Measurements from ENCODE around the gene OASL. TPM values are rescaled to one million over a fixed set of nuclear protein-coding genes. Genes with fewer than 3 reads are reported as not detected.
"Not testable (repeated sequence)": the region's sequence is repeated elsewhere in the genome, so short reads cannot be mapped to it uniquely, and the experiment has no call there.

The OASL gene
- total RNA-seq, 2 donors from 2014 or later = 0.14 to 0.91 TPM

DNA sequence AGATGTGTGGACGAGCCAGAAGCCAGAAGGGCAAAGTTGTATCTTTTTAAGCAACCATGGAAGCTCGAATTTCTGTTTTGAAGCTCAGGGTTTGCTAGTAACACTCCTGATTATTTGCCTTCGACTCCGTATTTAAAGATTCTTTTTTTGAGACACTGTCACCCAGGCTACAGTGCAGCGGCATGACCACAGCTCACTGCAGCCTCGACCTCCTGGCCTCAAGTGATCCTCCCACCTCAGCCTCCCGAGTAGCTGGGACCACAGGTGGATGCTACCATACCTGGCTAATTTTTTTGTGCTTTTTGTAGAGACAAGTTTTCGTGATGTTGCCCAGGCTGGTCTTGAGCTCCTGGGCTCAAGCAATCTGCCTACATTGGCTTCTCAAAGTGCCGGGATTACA, 18.7 kb upstream of the OASL start:
- Histone ChIP-seq H3K27me3 (replicated peaks; ENCODE audit: insufficient read depth) (no peaks in the 10 kb centered on the region), H3K4me1 (replicated peaks) (no peaks in the 10 kb centered on the region), H3K27ac (no peak overlapping the region), H3K9me3 (no peaks in the 10 kb centered on the region), H3K36me3 (no peaks in the 10 kb centered on the region), H3K4me3 (no peak overlapping the region)
- no peak for DNase-seq (ENCODE audit: low spot score)
- intact Hi-C loops (cut with DNase I) = no loop called here
- TF ChIP-seq POLR2AphosphoS5 (IDR thresholded peaks at IDR 0.05) = no peak
- TF ChIP-seq, protein P1, sequence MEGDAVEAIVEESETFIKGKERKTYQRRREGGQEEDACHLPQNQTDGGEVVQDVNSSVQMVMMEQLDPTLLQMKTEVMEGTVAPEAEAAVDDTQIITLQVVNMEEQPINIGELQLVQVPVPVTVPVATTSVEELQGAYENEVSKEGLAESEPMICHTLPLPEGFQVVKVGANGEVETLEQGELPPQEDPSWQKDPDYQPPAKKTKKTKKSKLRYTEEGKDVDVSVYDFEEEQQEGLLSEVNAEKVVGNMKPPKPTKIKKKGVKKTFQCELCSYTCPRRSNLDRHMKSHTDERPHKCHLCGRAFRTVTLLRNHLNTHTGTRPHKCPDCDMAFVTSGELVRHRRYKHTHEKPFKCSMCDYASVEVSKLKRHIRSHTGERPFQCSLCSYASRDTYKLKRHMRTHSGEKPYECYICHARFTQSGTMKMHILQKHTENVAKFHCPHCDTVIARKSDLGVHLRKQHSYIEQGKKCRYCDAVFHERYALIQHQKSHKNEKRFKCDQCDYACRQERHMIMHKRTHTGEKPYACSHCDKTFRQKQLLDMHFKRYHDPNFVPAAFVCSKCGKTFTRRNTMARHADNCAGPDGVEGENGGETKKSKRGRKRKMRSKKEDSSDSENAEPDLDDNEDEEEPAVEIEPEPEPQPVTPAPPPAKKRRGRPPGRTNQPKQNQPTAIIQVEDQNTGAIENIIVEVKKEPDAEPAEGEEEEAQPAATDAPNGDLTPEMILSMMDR (IDR thresholded peaks at IDR 0.05) = no peak
- TF ChIP-seq POLR2A (IDR thresholded peaks at IDR 0.05) = no peak
- WGBS = 74% methylated on average over 9 of the region's 9 CpGs

DNA sequence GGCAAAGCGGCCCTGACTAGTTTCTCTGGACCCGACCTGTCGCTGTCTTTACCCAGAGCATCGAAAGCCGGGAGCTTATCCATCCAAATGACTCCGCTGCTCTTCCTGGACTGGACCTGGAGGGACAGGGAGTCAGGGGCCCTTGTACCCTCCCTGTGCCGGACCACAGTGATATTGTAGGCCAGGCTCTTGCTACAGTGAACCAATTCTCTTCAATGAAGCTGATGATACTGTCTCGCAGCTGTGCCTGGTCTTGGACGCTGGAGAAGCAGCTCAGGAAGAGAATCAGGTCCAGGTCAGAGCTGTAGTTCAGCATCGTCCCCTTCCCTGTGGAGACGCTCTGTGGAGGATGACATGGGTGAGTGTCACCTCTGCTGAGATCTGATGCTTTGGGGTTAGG, 14.7 kb upstream of the OASL start:
- intact Hi-C loops (cut with DNase I) = no loop called here
- 95% methylated on average over 11 of the region's 11 CpGs for WGBS
- DNase-seq (ENCODE audit: low spot score) = no peak
- Histone ChIP-seq H3K36me3 (no peaks in the 10 kb centered on the region), H3K27ac (no peak overlapping the region), H3K4me3 (no peak overlapping the region), H3K4me1 (replicated peaks) (no peaks in the 10 kb centered on the region), H3K9me3 (no peaks in the 10 kb centered on the region), H3K27me3 (replicated peaks; ENCODE audit: insufficient read depth) (no peaks in the 10 kb centered on the region)
- TF ChIP-seq POLR2AphosphoS5 (IDR thresholded peaks at IDR 0.05) (no peak), POLR2A (IDR thresholded peaks at IDR 0.05) (no peak)
- TF ChIP-seq, protein P1 (IDR thresholded peaks at IDR 0.05) = no peak

DNA sequence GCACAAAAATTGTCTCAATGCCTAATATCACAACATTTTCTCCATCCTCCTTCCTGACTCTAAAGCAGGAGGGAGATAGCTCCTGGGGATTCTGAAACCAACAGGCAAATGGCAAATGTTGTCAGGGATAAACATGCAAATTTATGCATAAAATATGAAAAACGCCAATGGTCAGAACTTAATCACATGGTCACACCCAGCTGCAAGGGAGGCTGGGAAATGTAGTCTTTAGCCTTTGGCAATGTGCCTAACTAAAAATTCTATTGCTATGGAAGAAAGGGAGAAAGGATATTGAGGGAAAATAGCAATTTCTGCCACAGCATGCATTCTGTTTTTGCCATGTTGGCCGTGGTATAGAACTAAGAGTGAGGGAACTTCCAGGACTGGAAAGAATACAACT, 11.7 kb upstream of the OASL start:
- WGBS = 75% methylated on average over 2 of the region's 2 CpGs
- no peak overlapping the region for H3K27ac ChIP-seq
- H3K4me3 ChIP-seq = no peak overlapping the region
- DNase-seq (ENCODE audit: low spot score) = no peak
- TF ChIP-seq POLR2A (IDR thresholded peaks at IDR 0.05) = no peak
- TF ChIP-seq POLR2AphosphoS5 (IDR thresholded peaks at IDR 0.05) = no peak
- TF ChIP-seq, protein P1 (IDR thresholded peaks at IDR 0.05) = no peak
- no peaks in the 10 kb centered on the region for H3K9me3 ChIP-seq
- no peaks in the 10 kb centered on the region for H3K4me1 ChIP-seq (replicated peaks)
- H3K27me3 ChIP-seq (replicated peaks; ENCODE audit: insufficient read depth) = no peaks in the 10 kb centered on the region
- intact Hi-C loops (cut with DNase I) = no loop called here
- H3K36me3 ChIP-seq = no peaks in the 10 kb centered on the region

DNA sequence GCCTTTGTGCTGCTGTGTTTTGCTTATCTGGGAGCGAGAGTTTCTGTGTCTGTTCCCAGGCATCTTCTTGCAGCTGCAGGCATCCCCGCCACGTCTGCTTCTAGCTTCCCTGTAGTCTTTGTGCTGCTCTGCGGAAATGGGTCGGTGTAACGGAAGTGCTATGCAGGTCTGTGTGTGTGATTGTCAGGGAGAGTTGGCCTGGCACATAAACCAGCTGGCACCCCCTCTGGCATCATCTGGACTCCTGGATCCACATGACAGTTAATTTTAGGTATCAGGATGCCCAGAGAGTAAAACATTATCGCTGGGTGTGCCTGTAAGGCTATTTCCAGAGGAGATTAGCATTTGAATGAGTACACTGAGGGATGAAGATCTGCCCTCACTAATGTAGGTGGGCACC, 9.4 kb upstream of the OASL start:
- Histone ChIP-seq H3K4me3 (no peak overlapping the region), H3K4me1 (replicated peaks) (no peaks in the 10 kb centered on the region), H3K27ac (no peak overlapping the region), H3K27me3 (replicated peaks; ENCODE audit: insufficient read depth) (no peaks in the 10 kb centered on the region), H3K9me3 (no peaks in the 10 kb centered on the region), H3K36me3 (no peaks in the 10 kb centered on the region)
- whole genome bisulfite sequencing = 71% methylated on average over 7 of the region's 7 CpGs
- no peak for TF ChIP-seq POLR2AphosphoS5 (IDR thresholded peaks at IDR 0.05)
- no peak for TF ChIP-seq POLR2A (IDR thresholded peaks at IDR 0.05)
- TF ChIP-seq, protein P1 (IDR thresholded peaks at IDR 0.05) = no peak
- intact Hi-C loops (cut with DNase I) = no loop called here
- DNase-seq (ENCODE audit: low spot score) = no peak

DNA sequence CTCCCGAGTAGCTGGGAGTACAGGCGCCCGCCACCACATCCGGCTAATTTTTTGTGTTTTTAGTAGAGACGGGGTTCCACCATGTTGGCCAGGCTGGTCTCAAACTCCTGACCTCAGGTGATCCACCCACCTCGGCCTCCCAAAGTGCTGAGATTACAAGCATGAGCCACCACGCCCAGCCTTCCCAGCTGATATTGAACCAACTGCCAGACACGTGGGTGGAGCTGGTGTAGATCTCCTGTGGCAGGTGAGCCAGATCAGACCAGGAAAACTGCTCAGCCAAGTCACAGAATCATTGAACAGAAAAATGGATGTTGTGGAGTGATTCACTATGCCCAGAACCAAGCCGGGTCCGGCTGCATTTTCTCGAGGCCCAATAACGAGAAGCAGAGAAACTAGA, 8.4 kb upstream of the OASL start:
- H3K9me3 ChIP-seq; DNase-seq (ENCODE audit: low spot score); H3K4me1 ChIP-seq (replicated peaks): not testable (repeated sequence)

More for the DNA sequence above, 8.4 kb upstream of the OASL start:
- H3K36me3 ChIP-seq; H3K4me3 ChIP-seq; H3K27ac ChIP-seq; intact Hi-C loops (cut with DNase I); H3K27me3 ChIP-seq (replicated peaks; ENCODE audit: insufficient read depth): not testable (repeated sequence)
- WGBS = 74% methylated on average over 12 of the region's 12 CpGs

Data from prostate gland (tissue), 2 donors.